Osteoblast (primary cell): ENCODE measurements around the gene NIM1K. TPM values are rescaled to one million over a fixed set of nuclear protein-coding genes. Genes with fewer than 3 reads are reported as not detected.

Experiments
- DNase-seq: peaks from one replicate; pipeline ENCODE4 v3.0.0; 2011; ENCODE audit warnings: low spot score, mixed read lengths; ENCODE audit not compliant: insufficient read length; ENCODE audit errors: missing footprints
- H2AFZ ChIP-seq: 2 replicates; pipeline ENCODE4 v1.6.0; 2011; ENCODE audit warnings: mild to moderate bottlenecking, low read length
- H3K27ac ChIP-seq: 2 replicates; pipeline ENCODE4 v1.5.1; 2011; ENCODE audit warnings: mild to moderate bottlenecking, low read depth, low read length, moderate library complexity
- H3K27me3 ChIP-seq: 2 replicates; pipeline ENCODE4 v1.6.0; 2012; ENCODE audit warnings: mild to moderate bottlenecking, control low read depth, inconsistent platforms, low read length, moderate library complexity; ENCODE audit not compliant: insufficient read depth
- H3K36me3 ChIP-seq: 2 replicates; pipeline ENCODE4 v1.5.1; 2011; ENCODE audit warnings: mild to moderate bottlenecking, low read length, control low read depth, moderate library complexity; ENCODE audit not compliant: insufficient read depth
- H3K4me1 ChIP-seq: 2 replicates; pipeline ENCODE4 v1.5.1; 2011; ENCODE audit warnings: mild to moderate bottlenecking, low read length, control low read depth, moderate library complexity; ENCODE audit not compliant: insufficient read depth
- H3K4me2 ChIP-seq: 2 replicates; pipeline ENCODE4 v1.6.0; 2011; ENCODE audit warnings: mild to moderate bottlenecking, low read length; ENCODE audit not compliant: insufficient read depth
- H3K4me3 ChIP-seq: fragments of 200-600 bp; sonication (generic); 3 replicates; pipeline ENCODE4 v1.5.1; 2012; ENCODE audit warnings: mild to moderate bottlenecking, low read length, inconsistent platforms; ENCODE audit not compliant: insufficient read depth
- H3K79me2 ChIP-seq: 2 replicates; pipeline ENCODE4 v1.6.0; 2012; ENCODE audit warnings: mild to moderate bottlenecking, low read length, control low read depth, inconsistent platforms; ENCODE audit not compliant: insufficient read depth
- H3K9me3 ChIP-seq: 2 replicates; pipeline ENCODE4 v1.5.1; 2011; ENCODE audit warnings: low read depth, low read length, control low read depth
- H4K20me1 ChIP-seq: 2 replicates; pipeline ENCODE4 v1.6.0; 2012; ENCODE audit warnings: mild to moderate bottlenecking, low read length, control low read depth; ENCODE audit not compliant: insufficient read depth
- total RNA-seq: library from RNA; depleted of rRNA; stranded (reverse); fragments of >200 nt; gene quantifications from 2 replicates; pipeline ENCODE4 v1.2.3, GENCODE V29; 2012
- TF ChIP-seq, protein P1 (sequence below): IDR thresholded peaks from 2 replicates; pipeline ENCODE4 v1.5.1; 2011; ENCODE audit warnings: mild to moderate bottlenecking, low read depth, low read length, moderate library complexity; ENCODE audit errors: extremely low read depth

The NIM1K gene
- total RNA-seq, 1 donor, result 1.1 TPM

DNA sequence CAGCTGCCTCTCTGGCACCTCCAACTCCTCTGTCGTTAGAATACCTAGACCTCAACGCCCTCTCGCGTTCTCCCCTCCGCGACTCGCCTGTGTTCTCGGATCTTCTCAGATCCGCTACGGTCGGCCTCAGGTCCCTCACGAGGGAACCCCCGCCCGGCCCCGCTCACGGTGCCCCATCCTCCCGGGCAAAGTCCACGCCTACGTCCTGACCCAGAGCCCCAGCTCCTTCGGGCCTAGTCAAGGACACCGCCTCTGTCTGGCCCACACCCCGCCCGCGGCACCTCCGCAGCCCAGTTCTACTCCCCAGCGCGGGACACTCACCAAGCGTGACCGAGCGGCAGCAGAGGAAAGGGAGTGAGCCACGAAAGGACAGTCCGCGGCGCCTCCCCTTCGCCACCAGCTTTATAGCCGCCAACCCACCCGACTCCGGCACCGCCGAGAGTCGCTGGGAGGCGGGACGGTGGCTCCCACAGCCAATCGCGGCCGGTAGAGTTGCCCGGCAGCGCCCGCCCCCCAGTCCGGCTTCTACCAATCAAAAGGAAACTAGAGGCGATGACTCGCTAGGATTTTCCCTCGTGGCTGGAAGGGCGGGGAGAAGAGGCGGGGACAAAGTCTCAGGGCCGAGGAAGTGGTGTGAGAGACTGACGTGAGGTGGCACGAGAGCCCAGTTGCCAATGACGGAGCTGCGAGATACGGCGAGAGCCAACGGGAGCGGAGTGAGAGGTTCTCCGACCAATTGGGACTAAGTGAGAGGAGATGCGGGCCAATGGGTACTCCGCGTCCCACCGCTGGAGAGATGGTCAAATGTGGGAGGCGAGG lies 121.2 kb downstream of the NIM1K start, which contains the start of gene HMGCS1:
TSS of gene HMGCS1 (minus strand) at position 378 of the 819 bp plus-strand sequence. CDS start 14,447 bp downstream, outside the sequence.
- Histone ChIP-seq H4K20me1 (peaks cover 15% of the 10 kb centered on the region), H3K27me3 (no peaks in the 10 kb centered on the region), H3K36me3 (no peaks in the 10 kb centered on the region), H3K79me2 (peaks cover 49% of the 10 kb centered on the region), H3K27ac (peak within 1 kb of the TSS; percentile 88), H3K4me2 (peak within 1 kb of the TSS; percentile 89), H3K4me1 (peaks cover 12% of the 10 kb centered on the region), H3K4me3 (peak within 1 kb of the TSS; percentile 96), H3K9me3 (no peaks in the 10 kb centered on the region), H2AFZ (peak within 1 kb of the TSS; percentile 95)
- TF ChIP-seq, protein P1, sequence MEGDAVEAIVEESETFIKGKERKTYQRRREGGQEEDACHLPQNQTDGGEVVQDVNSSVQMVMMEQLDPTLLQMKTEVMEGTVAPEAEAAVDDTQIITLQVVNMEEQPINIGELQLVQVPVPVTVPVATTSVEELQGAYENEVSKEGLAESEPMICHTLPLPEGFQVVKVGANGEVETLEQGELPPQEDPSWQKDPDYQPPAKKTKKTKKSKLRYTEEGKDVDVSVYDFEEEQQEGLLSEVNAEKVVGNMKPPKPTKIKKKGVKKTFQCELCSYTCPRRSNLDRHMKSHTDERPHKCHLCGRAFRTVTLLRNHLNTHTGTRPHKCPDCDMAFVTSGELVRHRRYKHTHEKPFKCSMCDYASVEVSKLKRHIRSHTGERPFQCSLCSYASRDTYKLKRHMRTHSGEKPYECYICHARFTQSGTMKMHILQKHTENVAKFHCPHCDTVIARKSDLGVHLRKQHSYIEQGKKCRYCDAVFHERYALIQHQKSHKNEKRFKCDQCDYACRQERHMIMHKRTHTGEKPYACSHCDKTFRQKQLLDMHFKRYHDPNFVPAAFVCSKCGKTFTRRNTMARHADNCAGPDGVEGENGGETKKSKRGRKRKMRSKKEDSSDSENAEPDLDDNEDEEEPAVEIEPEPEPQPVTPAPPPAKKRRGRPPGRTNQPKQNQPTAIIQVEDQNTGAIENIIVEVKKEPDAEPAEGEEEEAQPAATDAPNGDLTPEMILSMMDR, result no peak
- DNase-seq, result peak; percentile 98

DNA sequence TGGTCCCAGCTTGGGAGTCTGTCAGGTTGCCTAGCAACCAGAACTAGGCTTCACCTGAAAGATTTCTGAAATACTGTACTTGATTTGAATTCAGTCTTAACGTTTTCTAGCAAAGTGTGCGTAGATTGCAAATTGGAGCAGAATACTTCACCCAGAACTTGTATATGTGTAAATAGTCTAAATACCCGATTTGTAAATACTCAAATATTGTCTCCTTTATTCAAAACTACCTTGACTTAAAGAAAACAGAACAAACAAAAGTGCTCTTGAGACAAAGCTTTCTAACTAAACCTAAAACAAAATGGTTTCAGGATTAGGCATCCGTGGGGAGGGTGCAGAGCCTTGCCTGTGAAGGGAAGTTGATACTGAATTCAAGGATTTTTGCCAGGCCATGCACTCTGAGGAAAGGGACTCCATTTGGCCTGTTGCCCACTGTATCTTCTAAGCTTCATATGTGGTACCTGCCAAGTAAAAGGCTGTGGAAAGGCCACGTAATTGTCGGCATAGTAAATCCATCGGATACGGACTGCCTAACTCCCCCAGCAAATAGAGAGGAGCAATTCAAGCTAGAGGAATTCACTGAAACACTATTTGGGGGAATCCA lies 121.9 kb downstream of the NIM1K start:
- peak overlapping the region; percentile 95 for H2AFZ ChIP-seq
- DNase-seq, result no peak
- peaks cover 15% of the 10 kb centered on the region for H4K20me1 ChIP-seq
- no peaks in the 10 kb centered on the region for H3K9me3 ChIP-seq
- peaks cover 42% of the 10 kb centered on the region for H3K79me2 ChIP-seq
- TF ChIP-seq, protein P1, result no peak
- H3K36me3 ChIP-seq, result no peaks in the 10 kb centered on the region
- peak overlapping the region; percentile 63 for H3K4me3 ChIP-seq
- no peaks in the 10 kb centered on the region for H3K27me3 ChIP-seq
- peak overlapping the region; percentile 74 for H3K27ac ChIP-seq
- peak overlapping the region; percentile 62 for H3K4me2 ChIP-seq
- peaks cover 12% of the 10 kb centered on the region for H3K4me1 ChIP-seq

DNA sequence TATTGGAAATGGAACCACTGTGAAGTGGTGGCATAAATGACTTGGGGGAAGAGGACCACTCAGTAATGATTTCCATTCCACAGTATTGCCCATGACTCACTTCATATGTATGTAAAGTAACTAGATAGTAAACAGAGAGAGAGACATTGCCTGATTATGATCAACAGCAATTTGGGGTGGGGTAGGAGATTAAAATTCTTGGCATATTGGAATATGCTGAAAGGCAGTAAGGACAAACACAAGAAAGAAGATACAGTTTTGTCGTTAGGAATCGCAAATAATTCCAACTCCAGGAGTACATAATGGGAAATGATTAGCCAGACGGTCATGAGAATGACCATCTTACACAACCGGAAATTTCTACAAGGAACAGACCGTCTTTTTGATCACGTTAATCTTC lies 122.7 kb downstream of the NIM1K start:
- H3K4me3 ChIP-seq, result no peak overlapping the region
- H2AFZ ChIP-seq, result peak overlapping the region; percentile 4
- H4K20me1 ChIP-seq, result peaks cover 10% of the 10 kb centered on the region
- H3K36me3 ChIP-seq, result no peaks in the 10 kb centered on the region
- H3K27me3 ChIP-seq, result no peaks in the 10 kb centered on the region
- TF ChIP-seq, protein P1, result no peak
- no peak for DNase-seq
- peaks cover 34% of the 10 kb centered on the region for H3K79me2 ChIP-seq
- no peak overlapping the region for H3K4me2 ChIP-seq
- peaks cover 12% of the 10 kb centered on the region for H3K4me1 ChIP-seq
- no peaks in the 10 kb centered on the region for H3K9me3 ChIP-seq
- no peak overlapping the region for H3K27ac ChIP-seq

DNA sequence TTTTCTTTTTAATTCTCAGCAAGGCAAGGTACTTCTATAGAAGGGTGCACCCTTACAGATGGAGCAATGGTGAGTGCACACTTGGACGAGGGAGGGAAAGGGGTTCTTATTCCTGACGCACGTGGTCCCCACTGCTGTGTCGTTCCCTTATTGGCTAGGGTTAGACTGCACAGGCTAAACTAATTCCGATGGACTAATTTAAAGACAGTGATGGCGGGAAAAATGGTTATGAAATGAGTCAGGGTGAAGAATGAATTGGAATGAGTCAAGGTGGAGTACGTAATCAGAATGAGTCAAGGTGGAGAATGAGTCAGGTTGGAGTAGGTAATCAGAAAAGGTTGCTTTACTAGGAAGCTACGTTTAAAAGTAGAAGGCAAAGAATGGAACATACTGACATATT lies 123.2 kb downstream of the NIM1K start:
- no peak overlapping the region for H2AFZ ChIP-seq
- H4K20me1 ChIP-seq, result peaks cover 9% of the 10 kb centered on the region
- TF ChIP-seq, protein P1, result no peak
- peaks cover 12% of the 10 kb centered on the region for H3K4me1 ChIP-seq
- H3K79me2 ChIP-seq, result peaks cover 28% of the 10 kb centered on the region
- no peak overlapping the region for H3K4me2 ChIP-seq
- H3K27ac ChIP-seq, result no peak overlapping the region
- H3K4me3 ChIP-seq, result no peak overlapping the region
- no peaks in the 10 kb centered on the region for H3K9me3 ChIP-seq
- H3K36me3 ChIP-seq, result no peaks in the 10 kb centered on the region
- H3K27me3 ChIP-seq, result no peaks in the 10 kb centered on the region
- DNase-seq, result no peak
